A673 (cell line): Measurements from ENCODE around the gene TICAM2. TPM values are rescaled to one million over a fixed set of nuclear protein-coding genes. Genes with fewer than 3 reads are reported as not detected.

Experiments
- BruUV-seq: library from RNA; stranded (reverse); fragments of 400-500 nt; replicated peaks from 2 replicates; lab custom pipeline; 2021; lab: Mats Ljungman, UMichigan
- CTCF ChIA-PET: fragments of 300-600 bp; sonication (Branson Sonifier 250); formaldehyde crosslinking; loops from one replicate; lab custom pipeline; 2022; ENCODE audit warnings: antibody characterized with exemption; lab: Charles Lee
- POLR2A ChIA-PET: fragments of 300-600 bp; sonication (Branson Sonifier 250); formaldehyde crosslinking; loops from one replicate; lab custom pipeline; 2022; ENCODE audit warnings: antibody characterized with exemption; ENCODE audit not compliant: low non-redundant PET; lab: Charles Lee
- DNase-seq: peaks from one replicate; pipeline ENCODE4 v3.0.0-alpha.2; 2015; ENCODE audit warnings: low spot score
- H3K27ac ChIP-seq: fragments of 200-600 bp; sonication (generic); 2 replicates; pipeline ENCODE4 v1.5.1; 2016; ENCODE audit warnings: mixed run types, low read depth, mild to moderate bottlenecking, mixed read lengths, antibody characterized with exemption, low read length; ENCODE audit not compliant: poor library complexity, severe bottlenecking
- H3K27me3 ChIP-seq: fragments of 200-600 bp; sonication (generic); replicated peaks from 2 replicates; pipeline ENCODE4 v1.6.1; 2017; ENCODE audit warnings: mixed run types, low read depth, mild to moderate bottlenecking, mixed read lengths, antibody characterized with exemption, low read length; ENCODE audit not compliant: insufficient read depth, poor library complexity
- H3K36me3 ChIP-seq: fragments of 200-600 bp; sonication (generic); 2 replicates; pipeline ENCODE4 v1.6.1; 2016; ENCODE audit warnings: mixed run types, mild to moderate bottlenecking, mixed read lengths, antibody characterized with exemption, low read length; ENCODE audit not compliant: insufficient read depth, poor library complexity, severe bottlenecking
- H3K4me1 ChIP-seq: fragments of 200-600 bp; sonication (generic); 2 replicates; pipeline ENCODE4 v1.6.1; 2017; ENCODE audit warnings: mixed run types, mild to moderate bottlenecking, mixed read lengths, antibody characterized with exemption, low read length; ENCODE audit not compliant: insufficient read depth, poor library complexity, severe bottlenecking
- H3K4me3 ChIP-seq: fragments of 200-600 bp; sonication (generic); 2 replicates; pipeline ENCODE4 v1.5.1; 2016; ENCODE audit warnings: low read depth, mixed run types, mild to moderate bottlenecking, mixed read lengths, low read length; ENCODE audit not compliant: poor library complexity, severe bottlenecking
- H3K9me3 ChIP-seq: fragments of 200-600 bp; sonication (generic); 2 replicates; pipeline ENCODE4 v1.6.1; 2016; ENCODE audit warnings: mixed run types, low read depth, mild to moderate bottlenecking, mixed read lengths, antibody characterized with exemption, low read length; ENCODE audit not compliant: poor library complexity, severe bottlenecking
- CTCF ChIP-seq: fragments of 300-800, 200-600 bp; sonication (generic); conservative IDR thresholded peaks from 2 replicates; pipeline ENCODE4 v1.5.1; 2017; ENCODE audit warnings: low read depth, mild to moderate bottlenecking, antibody characterized with exemption, low read length, moderate library complexity, mixed read lengths
- EZH2 ChIP-seq: fragments of 200-600 bp; sonication (generic); IDR thresholded peaks from 2 replicates; pipeline ENCODE4 v1.6.1; 2017; ENCODE audit warnings: borderline replicate concordance, low read depth, mild to moderate bottlenecking, mixed read lengths, antibody characterized with exemption, low read length; ENCODE audit not compliant: poor library complexity, severe bottlenecking
- intact Hi-C: fragments of 100-400 bp; cut with micrococcal nuclease; formaldehyde crosslinking; loops from one replicate; pipeline ENCODE4 v1.10.0; 2022; ENCODE audit not compliant: unreplicated experiment
- total RNA-seq: library from RNA; stranded (reverse); gene quantifications from 2 replicates; pipeline ENCODE4 v1.2.3, GENCODE V29; 2021

The TICAM2 gene
- total RNA-seq, 1 experiment from 2014 or later: 0.32 TPM

- intact Hi-C loops: loop anchor here (10.0 kb wide), 1 partner anchor 293 kb away; no protein-coding TSS in a partner anchor
- Histone ChIP-seq H3K9me3 (peaks cover 10% of the 10 kb centered on the region), H3K27ac (no peak overlapping the region), H3K36me3 (peaks cover 32% of the 10 kb centered on the region), H3K4me1 (peaks cover 3% of the 10 kb centered on the region), H3K4me3 (peak overlapping the region; percentile 92), H3K27me3 (no peaks in the 10 kb centered on the region)
- CTCF ChIA-PET: no interaction called here
- DNase-seq: no peak
- no TSS peak for BruUV-seq
- no peak for TF ChIP-seq EZH2
- no peak for TF ChIP-seq CTCF
- POLR2A ChIA-PET: no interaction called here
Observed at GRCh38 chr5:115542086-115542485, 60.2 kb downstream of the TICAM2 start.

DNA sequence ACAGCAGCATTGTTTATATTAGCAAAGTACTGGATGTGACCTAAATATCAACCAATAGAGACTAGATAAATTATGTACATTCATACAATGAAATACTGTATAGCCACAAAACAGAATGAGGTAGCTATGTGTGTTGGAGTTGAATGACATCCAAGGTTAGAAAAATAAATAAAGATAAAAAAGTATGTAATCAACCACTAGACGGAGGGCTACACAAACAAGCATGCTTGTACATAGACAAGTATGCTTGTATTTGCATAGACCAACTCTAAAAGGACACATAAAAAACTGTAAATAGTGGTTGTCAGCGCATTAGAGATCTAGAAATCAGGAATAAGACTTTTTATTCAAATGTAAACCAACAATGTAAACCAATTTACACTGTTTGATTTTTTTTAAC, 60.7 kb downstream of the TICAM2 start:
- no peak overlapping the region for H3K27ac ChIP-seq

DNA sequence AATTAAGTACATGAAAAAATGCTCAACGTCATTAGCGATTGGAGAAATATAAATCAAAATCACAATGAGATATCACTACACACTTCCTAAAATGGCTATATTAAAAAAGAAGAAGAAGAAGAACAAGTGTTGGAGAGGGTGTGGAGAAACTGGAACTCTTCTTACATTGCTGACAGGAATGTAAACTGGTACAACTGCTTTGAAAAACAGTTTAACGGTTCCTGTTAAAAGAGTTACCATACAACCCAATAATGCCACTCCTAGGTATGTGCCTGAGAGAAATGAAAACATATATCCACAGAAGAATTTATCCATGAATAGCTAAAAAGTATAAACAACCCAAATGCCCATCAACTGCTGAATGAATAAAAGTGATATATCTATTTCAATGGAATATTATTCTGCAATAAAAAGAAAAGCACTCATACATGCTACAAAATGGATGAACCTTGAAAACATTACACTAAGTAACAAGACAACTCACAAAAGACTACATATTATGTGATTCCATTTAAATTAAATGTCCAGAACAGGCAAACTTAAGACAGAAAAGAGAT, 66.7 kb downstream of the TICAM2 start:
- intact Hi-C loops: no loop called here
- Histone ChIP-seq H3K4me3 (no peak overlapping the region), H3K27ac (no peak overlapping the region), H3K4me1 (peaks cover 19% of the 10 kb centered on the region), H3K27me3 (no peaks in the 10 kb centered on the region), H3K9me3 (no peaks in the 10 kb centered on the region), H3K36me3 (peaks cover 28% of the 10 kb centered on the region)
- DNase-seq: no peak
- POLR2A ChIA-PET: no interaction called here
- BruUV-seq: no TSS peak
- TF ChIP-seq CTCF: no peak
- TF ChIP-seq EZH2: no peak
- CTCF ChIA-PET: no interaction called here

More for the DNA sequence above, 60.7 kb downstream of the TICAM2 start:
- Histone ChIP-seq H3K36me3 (peaks cover 32% of the 10 kb centered on the region), H3K4me3 (peak overlapping the region; percentile 92), H3K27me3 (no peaks in the 10 kb centered on the region), H3K4me1 (peaks cover 3% of the 10 kb centered on the region), H3K9me3 (peaks cover 10% of the 10 kb centered on the region)
- no TSS peak for BruUV-seq
- POLR2A ChIA-PET: no interaction called here
- intact Hi-C loops: loop anchor here (10.0 kb wide), 1 partner anchor 293 kb away; no protein-coding TSS in a partner anchor
- TF ChIP-seq EZH2 (no peak), CTCF (no peak)
- DNase-seq: no peak
- CTCF ChIA-PET: no interaction called here
